Panc1 (cell line): ENCODE data around the gene ZMYND12. TPM values are rescaled to one million over a fixed set of nuclear protein-coding genes. Genes with fewer than 3 reads are reported as not detected.

Experiments
- ATAC-seq: fragments of 200-7000 bp; cut with Tn5 transposase; 2 replicates; pipeline ENCODE4 v1.9.1; 2020; ENCODE audit warnings: mild to moderate bottlenecking, moderate library complexity
- BruUV-seq: library from RNA; stranded (reverse); fragments of 400-500 nt; replicated peaks from 2 replicates; lab custom pipeline; 2021; lab: Mats Ljungman, UMichigan
- CTCF ChIA-PET: fragments of 300-600 bp; sonication (Branson Sonifier 250); formaldehyde crosslinking; loops from one replicate; lab custom pipeline; 2022; ENCODE audit warnings: antibody characterized with exemption; lab: Charles Lee
- POLR2A ChIA-PET: fragments of 300-600 bp; sonication (Branson Sonifier 250); formaldehyde crosslinking; loops from one replicate; lab custom pipeline; 2022; ENCODE audit warnings: antibody characterized with exemption; lab: Charles Lee
- DNase-seq: peaks from one replicate; pipeline ENCODE4 v3.0.0-alpha.2; 2010; ENCODE audit warnings: low read depth, low spot score
- H3K27ac ChIP-seq: 2 replicates; pipeline ENCODE4 v1.5.1; 2011; ENCODE audit warnings: mild to moderate bottlenecking, low read length, inconsistent platforms
- H3K27me3 ChIP-seq: fragments of 200-500 bp; sonication (Bioruptor generic); 2 replicates; pipeline ENCODE4 v1.6.0; 2014; ENCODE audit warnings: low read length, inconsistent platforms; ENCODE audit not compliant: control insufficient read depth, insufficient read depth
- H3K36me3 ChIP-seq: fragments of 200-500 bp; sonication (Bioruptor generic); 2 replicates; pipeline ENCODE4 v1.5.1; 2014; ENCODE audit warnings: inconsistent platforms, mild to moderate bottlenecking, low read length, moderate library complexity; ENCODE audit not compliant: control insufficient read depth, insufficient read depth
- H3K4me1 ChIP-seq: 2 replicates; pipeline ENCODE4 v1.5.1; 2011; ENCODE audit warnings: inconsistent platforms, mild to moderate bottlenecking, low read length, moderate library complexity; ENCODE audit not compliant: control insufficient read depth, insufficient read depth
- H3K4me3 ChIP-seq, 2 experiments: 2 replicates each; pipeline ENCODE4 v1.5.1; 2011 to 2012; ENCODE audit warnings: low read depth in 2 of 2, low read length in 2 of 2, mild to moderate bottlenecking in 2 of 2, inconsistent platforms in 1 of 2, moderate library complexity in 1 of 2
- H3K9me3 ChIP-seq: fragments of 200-500 bp; sonication (Bioruptor generic); 2 replicates; pipeline ENCODE4 v1.5.1; 2014; ENCODE audit warnings: low read depth, mild to moderate bottlenecking, inconsistent platforms, low read length, moderate library complexity; ENCODE audit not compliant: control insufficient read depth, insufficient read depth
- CTCF ChIP-seq: fragments of 450-650 bp; IDR thresholded peaks from 2 replicates; pipeline ENCODE4 v1.5.1; 2017; ENCODE audit warnings: mild to moderate bottlenecking
- POLR2AphosphoS5 ChIP-seq: IDR thresholded peaks from 2 replicates; pipeline ENCODE4 v1.6.1; 2012; ENCODE audit warnings: mild to moderate bottlenecking, low read depth, low read length, moderate library complexity
- REST ChIP-seq, 2 experiments: IDR thresholded peaks; 2 replicates each; pipeline ENCODE4 v1.6.1; 2011 to 2012; ENCODE audit warnings: low read depth in 2 of 2, control low read depth in 1 of 2, low read length in 1 of 2, mild to moderate bottlenecking in 1 of 2, moderate library complexity in 1 of 2; ENCODE audit not compliant: insufficient read depth in 1 of 2
- SIN3A ChIP-seq: IDR thresholded peaks from 2 replicates; pipeline ENCODE4 v1.6.1; 2012; ENCODE audit warnings: low read depth, mild to moderate bottlenecking, low read length, moderate library complexity, borderline replicate concordance; ENCODE audit not compliant: insufficient read depth
- TCF7L2 ChIP-seq: IDR thresholded peaks from 2 replicates; pipeline ENCODE4 v1.6.1; 2011; ENCODE audit warnings: mild to moderate bottlenecking, low read depth, low read length, inconsistent platforms
- in situ Hi-C: cut with HindIII; loops from 2 replicates; pipeline ENCODE4 v1.10.0; 2016; ENCODE audit warnings: low sequenced_read_pairs, low pct_unique_long_range_greater_than_20kb
- intact Hi-C: fragments of 100-400 bp; cut with micrococcal nuclease; formaldehyde crosslinking; loops from one replicate; pipeline ENCODE4 v1.10.0; 2022; ENCODE audit not compliant: unreplicated experiment
- total RNA-seq: library from RNA; stranded (reverse); gene quantifications from one replicate; pipeline ENCODE4 v1.2.1, GENCODE V29; 2021; ENCODE audit not compliant: unreplicated experiment

Gene ZMYND12
- total RNA-seq, 1 experiment from 2014 or later = 0.57 TPM

GRCh38 chr1:42476605-42477004 lies 20.8 kb upstream of the ZMYND12 start:
- no peak for ATAC-seq
- H3K27me3 ChIP-seq = no peaks in the 10 kb centered on the region; the same call in 1 of the 2 replicates
- no peak overlapping the region for H3K4me3 ChIP-seq
- CTCF ChIA-PET = interaction anchor here (0.6 kb wide), 1 partner anchor 65 kb away, joined by 3 read pairs; no protein-coding TSS in a partner anchor
- H3K9me3 ChIP-seq = no peaks in the 10 kb centered on the region
- H3K36me3 ChIP-seq = no peaks in the 10 kb centered on the region
- no peak overlapping the region for H3K27ac ChIP-seq
- DNase-seq = no peak
- in situ Hi-C loops (no loop called here), intact Hi-C loops (no loop called here)
- no TSS peak for BruUV-seq
- POLR2A ChIA-PET = interaction anchor here (0.6 kb wide), 1 partner anchor 513 kb away, joined by 3 read pairs; no protein-coding TSS in a partner anchor
- TF ChIP-seq TCF7L2 (no peak), POLR2AphosphoS5 (no peak), CTCF (no peak)
- H3K4me1 ChIP-seq = no peaks in the 10 kb centered on the region

GRCh38 chr1:42469727-42470126 lies 13.9 kb upstream of the ZMYND12 start:
- intact Hi-C loops (no loop called here), in situ Hi-C loops (no loop called here)
- DNase-seq (no peak), ATAC-seq (no peak)
- Histone ChIP-seq H3K4me3 (no peak overlapping the region), H3K4me1 (no peaks in the 10 kb centered on the region), H3K9me3 (no peaks in the 10 kb centered on the region), H3K27ac (no peak overlapping the region), H3K36me3 (no peaks in the 10 kb centered on the region), H3K27me3 (no peaks in the 10 kb centered on the region)
- no peak for TF ChIP-seq TCF7L2
- no peak for TF ChIP-seq CTCF
- TF ChIP-seq REST (IDR thresholded peaks at IDR 0.05; ENCODE audit: insufficient read depth in 1 of 2, low read depth in 2 of 2, low read length in 1 of 2) = no peak
- TF ChIP-seq POLR2AphosphoS5 = no peak
- TF ChIP-seq SIN3A = no peak
- ChIA-PET POLR2A (no interaction called here), CTCF (no interaction called here)
- no TSS peak for BruUV-seq
